MM.1S (cell line): ENCODE results near the gene OR6B3.

ENCODE experiments used
- DNase-seq: peaks from one replicate; pipeline ENCODE4 v3.0.0-alpha.2; 2015
- H2AFZ ChIP-seq: fragments of 300-600 bp; sonication (generic); 2 replicates; pipeline ENCODE4 v1.6.0; 2016; ENCODE audit warnings: antibody characterized with exemption, low read length
- H3F3A ChIP-seq: fragments of 300-600 bp; sonication (generic); 2 replicates; pipeline ENCODE4 v1.6.1; 2016; ENCODE audit warnings: mild to moderate bottlenecking, antibody characterized with exemption, low read length, moderate library complexity, mixed read lengths; ENCODE audit not compliant: insufficient read depth
- H3K27ac ChIP-seq: fragments of 300-600 bp; sonication (generic); 2 replicates; pipeline ENCODE4 v1.5.1; 2016; ENCODE audit warnings: mild to moderate bottlenecking, low read length
- H3K27me3 ChIP-seq: fragments of 300-600 bp; sonication (generic); replicated peaks from 2 replicates; pipeline ENCODE4 v1.6.0; 2016; ENCODE audit warnings: low read length; ENCODE audit not compliant: insufficient read depth
- H3K36me3 ChIP-seq: fragments of 300-600 bp; sonication (generic); replicated peaks from 2 replicates; pipeline ENCODE4 v1.6.1; 2016; ENCODE audit warnings: mild to moderate bottlenecking, low read length, mixed read lengths; ENCODE audit not compliant: insufficient read depth
- H3K4me1 ChIP-seq: fragments of 300-600 bp; sonication (generic); 2 replicates; pipeline ENCODE4 v1.6.1; 2016; ENCODE audit warnings: low read length, mixed read lengths
- H3K4me2 ChIP-seq: fragments of 300-600 bp; sonication (generic); 2 replicates; pipeline ENCODE4 v1.6.0; 2016; ENCODE audit warnings: low read depth, low read length
- H3K4me3 ChIP-seq: fragments of 300-600 bp; sonication (generic); 2 replicates; pipeline ENCODE4 v1.5.1; 2016; ENCODE audit warnings: low read length, mixed read lengths
- H3K79me2 ChIP-seq: fragments of 300-600 bp; sonication (generic); 2 replicates; pipeline ENCODE4 v1.6.1; 2016; ENCODE audit warnings: mixed run types, low read length, mixed read lengths
- H3K9ac ChIP-seq: fragments of 300-600 bp; sonication (generic); 2 replicates; pipeline ENCODE4 v1.6.1; 2016; ENCODE audit warnings: low read length, mixed read lengths
- H3K9me2 ChIP-seq: fragments of 300-600 bp; sonication (generic); replicated peaks from 2 replicates; pipeline ENCODE4 v1.6.1; 2016; ENCODE audit warnings: mild to moderate bottlenecking, low read length, mixed read lengths; ENCODE audit not compliant: insufficient read depth
- H3K9me3 ChIP-seq: fragments of 300-600 bp; sonication (generic); replicated peaks from 2 replicates; pipeline ENCODE4 v1.6.1; 2016; ENCODE audit warnings: mild to moderate bottlenecking, low read length, mixed read lengths; ENCODE audit not compliant: insufficient read depth
- H4K20me1 ChIP-seq: fragments of 300-600 bp; sonication (generic); 2 replicates; pipeline ENCODE4 v1.6.1; 2016; ENCODE audit warnings: mild to moderate bottlenecking, low read length, moderate library complexity, mixed read lengths; ENCODE audit not compliant: insufficient read depth
- EZH2 ChIP-seq: fragments of 300-600 bp; sonication (generic); optimal IDR thresholded peaks from 2 replicates; pipeline ENCODE3; 2017; ENCODE audit warnings: low read depth, mild to moderate bottlenecking, antibody characterized with exemption, low read length, mixed read lengths
- EZH2phosphoT487 ChIP-seq: fragments of 300-600 bp; sonication (generic); IDR thresholded peaks from 2 replicates; pipeline ENCODE4 v1.6.1; 2018; ENCODE audit warnings: antibody characterized with exemption, low read length
- TF ChIP-seq, protein P1 (sequence below): fragments of 300-600 bp; sonication (generic); IDR thresholded peaks from 2 replicates; pipeline ENCODE4 v1.5.1; 2016; ENCODE audit warnings: antibody characterized with exemption, low read length, mixed read lengths

OR6B3 gene

DNA sequence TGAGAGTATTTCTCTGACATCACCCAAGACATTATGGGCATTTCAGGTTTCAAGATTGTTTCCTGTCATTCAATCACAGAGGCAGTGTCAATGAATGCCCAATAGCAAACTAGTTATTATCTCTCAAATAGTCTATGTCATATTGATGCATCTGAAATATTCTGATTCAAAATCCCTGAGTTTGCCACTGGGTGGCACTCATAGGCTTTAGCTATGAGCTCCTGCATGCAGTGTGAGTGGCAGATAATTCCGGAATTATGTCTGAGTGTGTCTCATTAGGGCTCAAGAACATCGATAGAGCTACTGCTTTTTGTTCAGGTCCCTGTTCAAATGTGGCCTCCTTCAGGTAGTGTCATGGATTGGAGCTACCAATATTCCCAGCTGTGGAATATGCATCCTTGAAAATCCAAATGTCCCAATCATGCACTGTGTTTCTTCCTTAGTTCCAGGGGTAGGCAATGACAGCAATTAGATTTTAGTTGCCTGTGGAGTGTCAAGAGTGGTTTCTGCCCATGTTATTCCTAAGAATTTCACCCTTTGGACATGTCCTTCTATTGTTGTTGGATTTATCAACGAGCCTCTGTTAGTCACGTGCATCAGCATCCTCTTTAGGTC is 7.8 kb upstream of the OR6B3 start:
- no peaks in the 10 kb centered on the region for H3K4me1 ChIP-seq
- no peaks in the 10 kb centered on the region for H3K9me2 ChIP-seq
- no peaks in the 10 kb centered on the region for H3K79me2 ChIP-seq
- H3K9ac ChIP-seq: no peak overlapping the region
- no peaks in the 10 kb centered on the region for H4K20me1 ChIP-seq
- H3K4me2 ChIP-seq: no peak overlapping the region
- no peak overlapping the region for H3K4me3 ChIP-seq
- no peak overlapping the region for H2AFZ ChIP-seq
- peak; percentile 61 for DNase-seq
- TF ChIP-seq, protein P1, sequence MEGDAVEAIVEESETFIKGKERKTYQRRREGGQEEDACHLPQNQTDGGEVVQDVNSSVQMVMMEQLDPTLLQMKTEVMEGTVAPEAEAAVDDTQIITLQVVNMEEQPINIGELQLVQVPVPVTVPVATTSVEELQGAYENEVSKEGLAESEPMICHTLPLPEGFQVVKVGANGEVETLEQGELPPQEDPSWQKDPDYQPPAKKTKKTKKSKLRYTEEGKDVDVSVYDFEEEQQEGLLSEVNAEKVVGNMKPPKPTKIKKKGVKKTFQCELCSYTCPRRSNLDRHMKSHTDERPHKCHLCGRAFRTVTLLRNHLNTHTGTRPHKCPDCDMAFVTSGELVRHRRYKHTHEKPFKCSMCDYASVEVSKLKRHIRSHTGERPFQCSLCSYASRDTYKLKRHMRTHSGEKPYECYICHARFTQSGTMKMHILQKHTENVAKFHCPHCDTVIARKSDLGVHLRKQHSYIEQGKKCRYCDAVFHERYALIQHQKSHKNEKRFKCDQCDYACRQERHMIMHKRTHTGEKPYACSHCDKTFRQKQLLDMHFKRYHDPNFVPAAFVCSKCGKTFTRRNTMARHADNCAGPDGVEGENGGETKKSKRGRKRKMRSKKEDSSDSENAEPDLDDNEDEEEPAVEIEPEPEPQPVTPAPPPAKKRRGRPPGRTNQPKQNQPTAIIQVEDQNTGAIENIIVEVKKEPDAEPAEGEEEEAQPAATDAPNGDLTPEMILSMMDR: peak; percentile 47
- TF ChIP-seq EZH2 (no peak), EZH2phosphoT487 (no peak)
- no peak overlapping the region for H3K27ac ChIP-seq
- no peaks in the 10 kb centered on the region for H3K36me3 ChIP-seq
- H3K9me3 ChIP-seq: no peaks in the 10 kb centered on the region
- no peaks in the 10 kb centered on the region for H3F3A ChIP-seq
- H3K27me3 ChIP-seq: peaks cover 33% of the 10 kb centered on the region

DNA sequence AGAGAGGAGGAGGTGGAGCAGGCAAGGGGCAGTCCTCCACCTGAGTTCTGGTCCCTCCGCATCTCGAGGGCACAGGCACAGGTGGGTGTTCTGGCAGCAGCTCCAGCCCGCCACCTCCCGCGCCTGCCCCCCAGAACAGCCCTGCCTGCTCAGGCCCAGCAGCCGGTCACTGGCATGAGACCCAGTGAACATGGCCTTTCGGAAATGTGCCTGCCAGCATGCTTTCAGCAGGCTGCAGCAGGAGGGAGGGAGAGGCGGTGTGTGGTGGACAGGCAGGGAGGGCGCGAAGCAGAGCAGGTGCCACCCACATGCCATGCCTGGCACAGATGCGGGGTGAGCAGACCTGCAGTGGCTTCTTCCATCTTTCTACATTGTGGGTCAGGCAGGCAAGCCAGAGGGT is 3.4 kb upstream of the OR6B3 start:
- no peak overlapping the region for H3K4me3 ChIP-seq
- H3K4me2 ChIP-seq: no peak overlapping the region
- H3K9ac ChIP-seq: no peak overlapping the region
- H2AFZ ChIP-seq: no peak overlapping the region
- no peaks in the 10 kb centered on the region for H3K9me2 ChIP-seq
- H3F3A ChIP-seq: no peaks in the 10 kb centered on the region
- H3K4me1 ChIP-seq: no peaks in the 10 kb centered on the region
- H3K27ac ChIP-seq: no peak overlapping the region
- DNase-seq: no peak
- H3K27me3 ChIP-seq: peaks cover 74% of the 10 kb centered on the region
- no peaks in the 10 kb centered on the region for H3K79me2 ChIP-seq
- H3K9me3 ChIP-seq: no peaks in the 10 kb centered on the region
- no peak for TF ChIP-seq EZH2phosphoT487
- no peak for TF ChIP-seq EZH2
- TF ChIP-seq, protein P1: no peak
- no peaks in the 10 kb centered on the region for H4K20me1 ChIP-seq
- H3K36me3 ChIP-seq: no peaks in the 10 kb centered on the region

DNA sequence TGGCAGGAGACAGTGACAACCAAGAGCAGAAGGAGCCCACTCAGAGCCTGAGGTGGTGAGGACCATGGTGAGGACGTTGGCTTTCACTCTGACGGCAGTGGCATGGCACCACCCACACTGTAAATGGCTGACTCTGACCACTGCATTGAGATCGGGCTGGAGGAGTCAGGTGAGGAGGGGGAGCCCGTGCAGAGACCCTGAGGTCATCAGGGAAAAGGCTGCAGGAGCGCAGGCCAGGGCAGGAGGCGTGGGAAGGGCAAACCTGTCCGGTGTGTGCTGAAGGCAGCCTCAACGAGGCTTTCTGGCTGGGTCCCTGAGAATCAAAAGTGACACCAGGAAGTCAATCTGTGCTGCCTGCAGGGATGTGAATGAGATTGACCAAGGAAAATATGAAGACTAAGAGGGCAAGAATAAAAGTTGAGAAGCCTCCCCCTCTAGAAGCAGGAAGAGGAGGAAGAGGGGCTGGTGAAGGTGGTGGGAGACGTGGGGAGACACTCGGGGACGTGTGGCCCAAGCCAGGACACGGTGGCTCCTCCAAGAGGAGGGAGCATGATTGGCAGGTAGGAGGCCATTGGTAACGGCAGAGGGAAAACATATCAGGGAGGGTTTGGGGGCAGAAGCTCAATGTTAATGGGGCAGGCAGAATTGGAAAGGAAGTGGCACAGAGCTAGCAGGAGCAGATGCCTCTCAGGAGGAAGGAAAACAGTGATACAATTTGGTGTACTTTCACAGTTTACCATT is 2.0 kb upstream of the OR6B3 start:
- Histone ChIP-seq H3K9ac (no peak overlapping the region), H3K9me2 (no peaks in the 10 kb centered on the region), H3K36me3 (no peaks in the 10 kb centered on the region), H2AFZ (no peak overlapping the region), H3K27ac (no peak overlapping the region), H3K4me3 (no peak overlapping the region), H4K20me1 (no peaks in the 10 kb centered on the region), H3F3A (no peaks in the 10 kb centered on the region), H3K4me1 (no peaks in the 10 kb centered on the region), H3K9me3 (no peaks in the 10 kb centered on the region), H3K79me2 (no peaks in the 10 kb centered on the region), H3K27me3 (peaks cover 87% of the 10 kb centered on the region), H3K4me2 (no peak overlapping the region)
- DNase-seq: no peak
- TF ChIP-seq, protein P1: no peak
- TF ChIP-seq EZH2: no peak
- no peak for TF ChIP-seq EZH2phosphoT487
